NCI-H748 (cell line): ENCODE data around the gene TBC1D13.
"Not testable (repeated sequence)": the region's sequence is repeated elsewhere in the genome, so short reads cannot be mapped to it uniquely, and the experiment has no call there.

Experiments
- DNase-seq: peaks from one replicate; lab custom pipeline; 2025; ENCODE audit not compliant: unreplicated experiment; lab: John Stamatoyannopoulos, UW

Gene TBC1D13, protein sequence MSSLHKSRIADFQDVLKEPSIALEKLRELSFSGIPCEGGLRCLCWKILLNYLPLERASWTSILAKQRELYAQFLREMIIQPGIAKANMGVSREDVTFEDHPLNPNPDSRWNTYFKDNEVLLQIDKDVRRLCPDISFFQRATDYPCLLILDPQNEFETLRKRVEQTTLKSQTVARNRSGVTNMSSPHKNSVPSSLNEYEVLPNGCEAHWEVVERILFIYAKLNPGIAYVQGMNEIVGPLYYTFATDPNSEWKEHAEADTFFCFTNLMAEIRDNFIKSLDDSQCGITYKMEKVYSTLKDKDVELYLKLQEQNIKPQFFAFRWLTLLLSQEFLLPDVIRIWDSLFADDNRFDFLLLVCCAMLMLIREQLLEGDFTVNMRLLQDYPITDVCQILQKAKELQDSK

DNA sequence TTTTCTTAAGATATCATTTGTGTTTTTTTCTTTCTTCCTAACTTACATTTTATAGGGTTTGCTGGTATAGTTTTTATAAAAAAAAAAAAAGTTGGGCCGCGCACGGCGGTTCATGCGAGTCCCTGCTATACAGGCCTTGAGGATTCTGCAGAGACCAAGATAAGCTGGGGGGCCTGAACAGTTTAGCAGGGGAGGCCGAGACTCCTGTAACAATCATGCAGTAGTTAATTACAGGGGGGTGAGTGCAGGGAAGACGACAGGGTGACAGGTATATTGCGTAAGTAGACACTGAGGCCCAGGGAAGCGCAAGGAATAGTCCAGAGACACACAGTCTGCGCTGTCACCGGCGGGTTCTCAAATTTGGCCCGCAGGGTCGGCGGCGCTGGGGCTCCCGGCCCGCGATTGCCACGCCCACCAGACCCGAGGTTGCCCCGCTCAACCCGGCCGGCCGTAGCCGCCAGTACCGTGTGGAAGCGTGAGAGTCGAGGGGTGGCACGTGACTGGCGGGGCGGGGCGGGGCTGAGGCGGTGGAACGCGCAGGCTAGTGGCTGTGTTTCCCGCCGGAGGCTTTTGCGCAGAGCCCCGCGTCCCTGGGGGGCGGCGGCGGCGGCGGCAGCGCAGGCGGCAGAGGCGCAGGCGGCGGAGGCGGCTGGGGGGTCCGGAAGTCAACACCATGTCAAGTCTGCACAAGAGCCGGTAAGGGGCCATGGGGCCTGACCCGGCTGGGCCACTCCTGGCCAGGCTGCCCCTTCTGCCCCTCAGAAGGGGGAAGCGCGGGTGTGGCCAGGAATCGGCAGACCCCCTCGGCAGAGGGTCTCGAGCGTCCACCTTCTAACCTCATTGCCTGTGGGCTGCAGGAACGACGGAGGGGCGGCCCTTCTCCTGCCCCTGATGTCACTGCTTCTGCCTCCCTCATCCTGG is at the start of gene TBC1D13:
TSS of gene TBC1D13 (plus strand) at position 573 of the 921 bp plus-strand sequence. CDS start at position 674, 101 bp downstream.
- DNase-seq = peak; percentile 89

DNA sequence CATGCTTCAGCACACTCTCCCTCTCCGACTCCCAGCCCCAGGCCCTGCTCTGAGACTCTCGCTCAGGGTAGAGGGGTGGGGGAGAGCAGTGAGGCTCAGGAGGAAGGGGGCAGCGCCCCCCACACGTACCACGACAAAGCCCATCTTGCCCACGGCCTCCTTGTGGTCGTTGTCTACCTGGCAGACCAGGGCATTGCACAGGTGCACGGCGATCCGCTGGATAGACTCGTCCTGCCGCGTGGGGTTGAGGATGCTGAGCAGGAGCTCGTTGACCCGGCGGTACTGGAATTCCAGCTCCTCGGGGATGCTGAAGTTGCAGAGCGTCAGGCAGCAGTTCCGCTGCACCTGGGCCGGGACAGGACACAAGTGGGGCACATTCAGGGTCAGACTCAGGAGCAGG is 44.7 kb upstream of the TBC1D13 start:
- no peak for DNase-seq

DNA sequence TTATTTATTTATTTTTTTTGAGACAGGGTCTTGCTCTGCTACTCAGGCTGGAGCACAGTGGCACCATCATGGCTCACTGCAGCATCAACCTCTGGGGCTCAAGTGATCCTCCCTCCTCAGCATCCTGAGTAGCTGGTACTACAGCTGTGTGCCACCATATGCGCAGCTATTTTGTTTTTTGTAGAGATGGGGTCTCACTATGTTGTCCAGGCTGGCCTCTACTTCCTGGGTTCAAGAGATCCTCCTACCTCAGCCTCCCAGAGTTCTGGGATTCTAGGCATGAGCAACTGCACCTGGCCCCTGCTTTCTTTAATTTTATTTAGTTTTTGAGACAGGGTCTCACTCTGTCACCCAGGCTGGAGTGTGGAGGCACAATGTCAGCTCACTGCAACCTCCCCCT is 43.6 kb upstream of the TBC1D13 start:
- DNase-seq = no peak

DNA sequence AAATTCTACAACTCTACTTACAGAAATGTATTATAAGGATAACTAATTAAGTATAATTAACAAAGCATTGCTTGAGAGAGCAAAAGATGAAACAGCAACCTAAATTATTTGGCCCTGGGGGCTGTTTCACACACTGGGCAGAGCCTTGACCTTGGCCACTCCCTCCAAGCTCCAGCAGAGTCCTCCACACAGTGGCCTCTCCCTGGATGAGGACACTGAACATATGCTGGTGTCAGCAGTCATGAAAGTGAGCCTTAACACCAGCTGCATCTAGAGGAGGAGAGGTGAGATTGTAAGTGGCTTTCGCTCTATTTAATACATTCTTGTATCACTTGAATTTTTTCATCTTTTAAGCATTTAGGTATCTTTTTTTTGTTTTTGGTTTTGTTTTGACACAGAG is 39.8 kb upstream of the TBC1D13 start:
- no peak for DNase-seq

DNA sequence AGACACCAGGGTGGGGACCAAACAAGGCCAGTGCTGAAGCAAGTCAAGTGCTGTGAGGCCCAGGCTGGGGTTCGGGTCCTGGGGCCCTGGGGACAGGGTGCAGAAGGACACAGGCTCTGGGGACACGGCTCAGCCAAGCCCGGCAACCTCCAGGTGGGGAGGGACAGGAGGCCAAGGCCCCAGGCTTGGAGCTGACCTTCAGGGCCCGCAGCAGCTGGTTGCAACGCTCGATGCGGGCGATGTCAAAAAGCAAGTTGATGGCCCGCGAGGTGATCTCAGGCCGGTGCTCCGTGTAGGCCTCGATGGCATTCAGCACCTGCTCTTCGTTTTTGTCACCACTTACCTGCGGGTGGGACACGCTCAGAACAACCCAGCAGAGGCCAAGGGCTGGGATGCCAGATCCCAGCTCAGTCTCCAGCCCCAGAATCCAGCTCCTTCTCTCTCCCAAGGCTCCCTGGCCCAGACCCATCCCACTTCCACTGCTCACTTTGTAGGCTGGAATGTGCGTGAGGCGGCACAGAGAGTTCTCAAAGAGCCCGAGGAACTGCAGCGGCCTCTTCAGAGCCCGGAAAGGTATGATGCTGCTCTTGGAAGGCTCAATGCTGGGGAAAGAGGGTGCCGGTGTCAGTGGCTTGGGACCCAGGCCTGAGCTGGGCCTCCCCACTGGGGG is 36.0 kb upstream of the TBC1D13 start:
- DNase-seq = no peak

DNA sequence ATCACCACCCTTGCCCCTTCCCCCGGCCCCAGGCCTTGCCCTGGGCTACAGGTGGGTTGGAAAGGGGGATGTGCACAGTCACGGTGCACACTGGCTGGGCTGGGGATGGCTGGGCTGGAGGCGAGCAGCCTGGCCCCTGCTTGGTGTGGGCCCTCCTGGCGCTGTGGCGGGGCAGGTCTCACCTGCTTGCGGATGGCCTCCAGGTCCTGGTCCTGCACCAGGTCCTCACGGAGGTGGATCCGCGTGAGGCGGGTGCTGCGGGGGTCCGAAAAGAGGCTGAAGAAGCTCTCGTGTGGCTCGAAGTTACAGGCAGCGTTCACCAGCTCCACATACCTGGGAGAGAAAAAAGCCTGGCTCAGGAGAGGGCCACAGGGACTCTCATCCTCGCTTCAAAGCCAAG is 33.4 kb upstream of the TBC1D13 start:
- no peak for DNase-seq

DNA sequence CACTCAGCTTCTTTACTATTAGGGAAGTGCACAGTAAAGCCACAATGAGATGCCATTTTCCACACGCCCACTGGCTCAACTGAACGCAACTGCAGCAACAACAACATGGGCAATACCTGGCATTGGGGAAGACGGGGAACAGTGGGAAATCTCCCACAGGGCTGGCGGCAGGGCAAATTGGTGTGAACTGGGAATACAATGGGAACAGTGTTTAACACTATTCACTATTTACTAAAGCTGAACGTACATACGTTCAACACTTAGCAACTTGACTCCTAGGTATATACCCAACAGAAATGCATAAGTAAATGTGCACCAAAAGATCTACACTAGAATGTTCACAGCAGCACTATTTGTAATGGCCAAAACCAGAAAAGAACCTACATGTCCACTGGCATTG is 29.5 kb upstream of the TBC1D13 start:
- no peak for DNase-seq

DNA sequence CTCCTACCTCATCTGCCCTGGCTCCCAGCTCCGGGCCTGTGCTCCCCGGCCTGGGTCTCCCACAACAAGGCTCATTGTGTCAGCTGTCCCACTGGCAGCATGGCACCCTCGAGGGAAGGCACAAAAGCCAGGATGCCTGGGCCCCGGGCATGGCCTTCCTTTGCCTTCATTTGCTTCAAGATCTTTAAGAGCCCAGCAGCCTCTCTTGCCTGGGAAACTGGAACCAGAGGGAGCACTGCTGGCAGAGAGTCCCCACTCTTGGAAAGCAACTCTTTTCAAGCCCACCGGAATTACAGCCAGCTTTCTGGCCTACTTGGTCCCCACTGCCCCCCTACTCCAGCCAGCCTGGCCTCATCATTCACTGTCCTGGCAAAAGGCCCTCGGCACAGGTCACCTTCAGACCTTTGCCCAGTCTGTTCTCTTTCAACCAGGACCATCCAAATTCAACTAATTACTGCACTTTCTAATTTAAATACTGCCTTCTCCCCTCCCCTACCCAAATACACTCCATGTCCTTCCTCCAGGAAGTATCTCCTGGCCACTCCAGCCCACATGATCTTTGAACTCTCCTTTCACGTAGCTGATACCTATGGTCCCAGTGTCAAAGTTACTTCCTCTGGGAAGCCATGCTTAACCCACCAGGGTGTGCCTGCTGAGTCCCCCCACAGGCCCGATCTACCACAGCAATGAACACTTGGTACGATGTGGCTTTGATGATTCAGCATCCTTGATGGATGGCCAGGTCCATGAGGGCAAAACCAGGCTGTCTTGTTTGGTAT is 24.2 kb upstream of the TBC1D13 start:
- no peak for DNase-seq

DNA sequence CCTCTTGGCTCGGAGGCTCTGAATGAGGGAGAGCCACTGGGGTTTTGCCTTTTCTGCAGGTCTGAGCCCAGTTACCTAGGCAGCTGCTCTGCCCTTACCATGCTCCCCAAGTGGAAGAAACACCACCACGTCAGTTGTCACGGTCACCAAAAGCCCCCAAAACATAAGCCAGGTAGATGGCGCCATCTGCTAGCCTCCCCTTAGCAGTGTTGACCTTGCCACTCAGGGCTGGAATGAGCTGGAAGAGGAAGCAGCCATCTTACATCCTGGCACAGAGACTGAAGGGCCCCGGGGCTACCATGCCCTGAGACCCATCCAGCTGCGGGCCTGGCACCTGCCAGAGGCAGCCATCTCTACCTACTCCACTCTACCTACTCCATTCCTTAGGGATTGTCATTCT is 22.7 kb upstream of the TBC1D13 start:
- no peak for DNase-seq

DNA sequence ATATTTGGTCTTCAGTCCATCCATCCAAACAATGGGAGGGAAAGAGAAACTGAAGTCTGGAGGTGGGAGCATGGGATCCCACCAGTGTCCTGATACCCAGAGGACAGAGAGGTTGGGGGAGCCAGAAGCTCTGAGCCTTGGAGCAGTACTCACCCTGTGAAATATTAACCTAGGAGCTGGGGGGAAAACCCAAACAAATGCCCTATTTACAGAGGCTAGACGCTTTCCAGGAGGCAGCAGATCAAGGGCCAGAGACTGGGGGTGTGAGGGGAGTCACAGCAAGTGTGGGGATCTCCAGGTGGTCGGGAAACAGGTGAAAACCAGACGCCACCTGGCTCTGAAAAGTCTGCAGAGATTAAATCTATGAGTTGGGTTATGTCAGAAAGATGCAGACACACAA is 21.6 kb upstream of the TBC1D13 start:
- no peak for DNase-seq

DNA sequence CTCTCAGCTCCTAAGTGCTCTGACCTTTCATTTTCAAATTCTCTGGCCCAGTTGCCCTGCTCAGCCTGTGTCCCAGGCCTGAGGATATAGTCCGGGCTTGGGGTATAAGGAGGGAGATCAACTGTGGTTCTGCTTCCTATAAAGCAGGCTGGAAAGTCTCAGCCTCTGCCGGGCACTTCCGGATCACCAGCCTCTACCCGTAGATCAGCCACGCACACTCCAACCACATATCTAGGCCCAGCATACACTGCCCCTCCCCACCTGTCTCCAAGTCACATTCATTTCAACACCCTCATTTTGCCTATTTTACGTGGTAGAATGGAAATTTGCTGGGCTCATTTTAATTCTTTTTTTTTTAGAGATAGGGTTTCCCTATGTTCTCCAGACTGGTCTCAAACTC is 18.4 kb upstream of the TBC1D13 start:
- DNase-seq = no peak

DNA sequence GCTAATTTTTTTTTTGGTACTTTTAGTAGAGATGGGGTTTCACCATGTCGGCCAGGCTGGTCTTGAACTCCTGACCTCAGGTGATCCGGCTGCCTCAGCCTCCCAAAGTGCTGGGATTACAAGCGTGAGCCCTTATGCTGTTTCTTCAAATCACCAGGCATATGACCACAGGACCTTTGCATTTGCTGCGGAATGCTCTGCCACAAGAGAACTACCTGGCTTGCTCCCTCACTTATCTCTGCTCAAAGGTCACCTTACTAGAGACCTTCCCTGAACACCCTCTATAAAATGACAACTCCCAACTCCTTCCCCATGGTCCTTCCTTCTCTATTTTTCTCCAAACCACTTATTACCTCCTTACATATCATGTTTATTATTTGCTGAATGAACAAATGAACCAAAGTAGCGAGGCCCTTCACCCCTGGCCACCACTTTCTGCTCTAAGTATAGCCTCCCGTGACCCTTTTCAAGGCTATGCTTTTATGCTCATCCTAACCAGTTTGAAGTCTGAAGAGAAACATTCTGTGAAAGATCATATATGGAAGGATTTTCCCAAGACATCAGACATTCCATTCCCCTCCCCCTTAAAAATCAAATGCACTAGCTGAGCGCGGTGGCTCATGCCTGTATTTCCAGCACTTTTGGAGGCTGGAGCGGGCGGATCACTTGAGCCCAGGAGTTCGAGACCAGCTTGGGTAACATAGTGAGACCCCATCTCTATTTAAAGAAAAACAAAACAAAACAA is 16.6 kb upstream of the TBC1D13 start:
- no peak for DNase-seq

DNA sequence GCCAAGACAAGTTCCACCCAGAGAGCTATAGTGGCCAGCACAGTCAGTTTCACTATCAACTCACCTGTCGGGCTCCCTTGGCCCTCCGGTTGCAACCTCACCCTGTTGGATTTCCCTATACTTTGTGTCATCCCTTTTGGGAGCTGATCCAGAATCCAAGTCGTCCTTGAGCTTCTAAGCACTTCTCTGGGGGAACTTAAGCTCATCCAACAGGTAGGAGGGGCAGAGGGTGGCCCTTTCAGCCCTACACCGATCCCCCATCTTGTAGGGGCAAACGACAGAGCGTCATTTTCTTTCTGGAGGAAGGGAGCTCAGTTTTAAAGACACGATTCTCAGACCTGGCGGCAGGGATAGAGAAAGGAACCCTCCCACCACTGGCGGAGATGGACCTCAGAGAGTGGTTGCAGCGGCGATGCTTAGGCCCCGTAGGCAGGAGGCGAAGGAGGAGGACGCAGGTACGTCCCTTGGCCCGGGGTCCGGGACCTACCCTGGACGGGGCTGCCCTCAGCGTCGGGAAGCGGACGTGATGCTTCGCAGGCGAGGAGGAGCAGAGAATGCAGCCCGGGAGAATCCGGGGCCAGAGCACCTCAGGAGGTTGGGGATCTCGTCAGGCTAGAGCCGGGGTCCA is 15.8 kb upstream of the TBC1D13 start:
- DNase-seq = peak; percentile 67

DNA sequence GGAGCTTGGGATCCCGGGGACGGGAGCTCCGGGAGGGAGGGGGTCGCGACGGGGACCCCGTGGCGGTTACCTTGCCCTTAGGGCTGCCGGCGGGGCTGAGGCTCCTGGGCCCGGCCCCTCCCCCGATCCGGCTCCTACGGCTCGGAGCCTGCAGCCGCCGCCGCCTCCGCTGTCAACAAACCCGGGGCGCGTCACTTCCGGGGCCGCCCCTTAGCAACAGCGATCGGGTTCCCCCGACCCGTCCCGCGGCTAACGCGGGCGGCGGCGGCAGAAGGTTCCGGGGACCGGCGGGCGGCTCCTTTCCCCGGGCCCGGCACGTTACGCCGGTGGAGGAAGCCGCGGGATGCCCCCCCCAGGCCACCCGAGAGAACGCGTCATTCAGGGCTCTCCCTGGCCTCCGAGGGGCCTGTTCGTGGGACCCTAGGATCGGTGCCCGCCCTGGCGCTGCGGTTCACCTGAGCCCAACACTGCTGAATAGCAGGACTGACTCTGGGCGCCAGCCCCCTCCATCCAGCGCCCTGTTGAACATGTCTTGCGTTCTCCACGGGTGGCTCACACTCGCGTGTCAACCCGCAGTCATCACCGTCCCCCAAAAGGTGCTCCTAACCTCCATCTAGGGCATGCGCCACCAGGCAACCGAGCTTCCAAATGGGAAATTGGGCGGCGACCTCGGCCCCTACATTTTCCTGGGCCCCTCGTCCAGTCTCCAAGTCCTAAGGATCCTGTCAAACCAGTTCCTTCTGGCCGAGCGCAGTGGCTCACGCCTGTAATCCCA is 15.1 kb upstream of the TBC1D13 start, which contains the start of gene ZER1:
TSS of gene ZER1 (minus strand) at position 183 of the 775 bp plus-strand sequence. CDS start 16,362 bp downstream, outside the sequence.
- DNase-seq = peak; percentile 95

DNA sequence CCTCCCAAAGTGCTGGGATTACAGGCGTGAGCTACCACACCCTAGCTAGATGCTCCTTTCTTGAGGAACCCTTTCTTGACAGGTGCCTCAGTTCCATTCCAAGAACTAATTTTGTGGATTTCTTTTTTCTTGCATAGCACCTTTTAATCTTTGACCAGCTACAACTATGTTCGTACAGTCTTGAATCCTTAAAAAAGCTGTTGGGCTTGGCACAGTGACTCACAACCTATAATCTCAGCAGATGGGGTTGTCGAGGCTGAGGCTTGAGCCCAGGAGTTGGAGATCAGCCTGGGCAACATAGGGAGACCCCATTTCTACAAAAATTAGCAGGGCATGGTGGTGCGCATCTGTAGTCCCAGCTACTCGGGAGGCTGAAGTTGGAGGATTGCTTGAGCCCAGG is 14.0 kb upstream of the TBC1D13 start:
- no peak for DNase-seq

DNA sequence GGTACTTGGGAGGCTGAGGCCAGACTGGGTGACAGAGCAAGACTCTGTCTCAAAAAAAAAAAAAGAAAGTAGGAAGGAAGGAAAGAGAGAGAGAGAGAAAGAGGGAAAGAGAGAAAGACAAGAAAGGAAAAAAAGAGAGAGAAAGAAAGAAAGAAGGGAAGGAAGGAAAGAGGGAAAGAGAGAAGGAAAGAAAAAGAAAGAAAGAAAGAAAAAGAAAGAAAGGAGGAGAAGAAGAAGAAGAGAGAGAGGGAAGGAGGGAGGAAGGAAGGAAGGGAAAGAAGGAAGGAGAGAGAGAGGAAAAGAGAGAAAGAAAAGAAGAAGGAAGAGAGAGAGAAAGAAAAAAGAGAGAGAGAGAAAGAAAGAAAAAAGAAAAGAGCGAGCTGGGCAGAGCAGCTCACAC is 12.2 kb upstream of the TBC1D13 start:
- DNase-seq = no peak

DNA sequence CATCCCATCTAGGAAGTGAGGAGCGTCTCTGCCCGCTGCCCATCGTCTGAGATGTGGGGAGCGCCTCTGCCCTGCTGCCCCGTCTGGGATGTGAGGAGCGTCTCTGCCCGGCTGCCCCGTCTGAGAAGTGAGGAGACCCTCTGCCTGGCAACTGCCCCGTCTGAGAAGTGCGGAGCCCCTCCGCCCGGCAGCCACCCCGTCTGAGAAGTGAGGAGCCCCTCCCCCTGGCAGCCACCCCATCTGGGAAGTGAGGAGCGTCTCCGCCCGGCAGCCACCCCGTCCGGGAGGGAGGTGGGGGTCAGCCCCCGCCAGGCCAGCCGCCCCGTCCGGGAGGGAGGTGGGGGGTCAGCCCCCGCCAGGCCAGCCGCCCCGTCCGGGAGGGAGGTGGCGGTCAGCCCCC is 7.0 kb upstream of the TBC1D13 start:
- not testable (repeated sequence) for DNase-seq

DNA sequence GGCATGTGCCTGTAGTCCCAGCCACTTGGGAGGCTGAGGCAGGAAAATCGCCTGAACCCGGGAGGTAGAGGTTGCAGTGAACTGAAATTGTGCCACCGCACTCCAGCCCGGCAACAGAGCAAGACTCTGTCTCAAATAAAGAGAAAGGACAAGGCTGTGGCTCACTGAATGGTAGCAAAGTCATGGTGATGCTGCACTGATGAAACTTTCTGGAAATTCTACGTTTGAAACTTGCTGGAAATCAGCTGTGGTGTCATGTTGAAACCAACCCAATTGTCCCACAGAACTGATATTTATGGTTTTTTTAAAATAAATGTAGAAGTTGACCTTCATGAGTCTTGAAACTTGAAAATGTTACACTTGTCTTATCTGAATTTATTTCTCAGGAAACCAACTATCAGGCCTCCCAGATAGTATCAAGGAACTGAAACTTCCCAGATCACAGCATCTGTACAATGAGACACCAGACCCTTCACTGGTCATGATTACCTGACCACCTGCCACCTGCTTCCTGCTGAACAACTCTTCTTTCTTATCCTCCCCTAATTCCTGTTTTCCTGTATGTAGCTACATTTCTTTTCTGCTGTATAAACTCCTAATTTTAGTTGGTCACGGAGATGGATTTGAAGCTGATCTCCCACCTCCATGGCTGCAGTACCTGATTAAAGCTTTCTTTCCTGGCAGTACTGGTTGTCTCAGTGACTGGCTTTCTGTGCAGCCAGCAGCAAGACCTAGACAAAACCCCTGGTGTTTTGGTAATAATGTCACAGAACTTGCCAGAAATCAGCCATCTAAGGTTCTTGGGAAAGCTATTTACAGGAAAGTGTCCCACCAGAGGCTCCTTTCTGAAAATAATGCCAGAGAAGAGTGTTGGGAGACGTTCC is 5.6 kb upstream of the TBC1D13 start:
- DNase-seq = no peak
